HG02759 (cell line): ENCODE measurements around the gene STUB1.
A peak's percentile ranks its signal among the peaks of the same experiment; 100 is the strongest.

Experiments
- ATAC-seq: cut with Tn5 transposase; IDR thresholded peaks from one replicate; pipeline ENCODE4 v1.9.1; 2021; ENCODE audit warnings: mild to moderate bottlenecking, moderate library complexity; ENCODE audit not compliant: unreplicated experiment

The STUB1 gene

GRCh38 chr16:643050-643368, 37.2 kb upstream of the STUB1 start:
- ATAC-seq: no peak

- ATAC-seq: no peak
Observed at GRCh38 chr16:644556-644955, 35.7 kb upstream of the STUB1 start.

- ATAC-seq: no peak
Observed at GRCh38 chr16:645852-646678, 34.1 kb upstream of the STUB1 start.

- ATAC-seq: no peak
Observed at GRCh38 chr16:646679-647172, 33.5 kb upstream of the STUB1 start.

- no peak for ATAC-seq
Observed at GRCh38 chr16:647173-647902, 32.9 kb upstream of the STUB1 start.

GRCh38 chr16:648071-648780, 32.0 kb upstream of the STUB1 start:
- no peak for ATAC-seq

- ATAC-seq: peak; percentile 83
Observed at GRCh38 chr16:648781-649589, 31.2 kb upstream of the STUB1 start, which contains the start of gene WDR90. Gene WDR90, plus strand, starts transcription at chr16:649365. Its CDS starts 52 bp downstream, at chr16:649417.

GRCh38 chr16:649631-650030, 30.6 kb upstream of the STUB1 start:
- peak; percentile 10 for ATAC-seq

GRCh38 chr16:651844-652243, 28.4 kb upstream of the STUB1 start:
- no peak for ATAC-seq

GRCh38 chr16:652454-653305, 27.5 kb upstream of the STUB1 start:
- no peak for ATAC-seq

- ATAC-seq: no peak
Observed at GRCh38 chr16:654034-654433, 26.2 kb upstream of the STUB1 start.

GRCh38 chr16:657487-657886, 22.7 kb upstream of the STUB1 start:
- ATAC-seq: no peak

- ATAC-seq: no peak
Observed at GRCh38 chr16:658679-659571, 21.3 kb upstream of the STUB1 start.

GRCh38 chr16:659618-660017, 20.6 kb upstream of the STUB1 start:
- ATAC-seq: no peak

- no peak for ATAC-seq
Observed at GRCh38 chr16:660132-660458, 20.1 kb upstream of the STUB1 start.

- peak; percentile 45 for ATAC-seq
Observed at GRCh38 chr16:660459-661183, 19.6 kb upstream of the STUB1 start.

GRCh38 chr16:661184-661821, 18.9 kb upstream of the STUB1 start:
- ATAC-seq: no peak

- ATAC-seq: no peak
Observed at GRCh38 chr16:662095-662494, 18.1 kb upstream of the STUB1 start.
